Measurements from ENCODE around the gene CCDC126. TPM values are rescaled to one million over a fixed set of nuclear protein-coding genes. Genes with fewer than 3 reads are reported as not detected.

CCDC126 gene
- total and polyA plus RNA-seq, 2 of the 8 experiments (the other 6 are each of a cell fraction or from before 2014, with no cell fraction given): 1.4 to 5.3 TPM

- Histone ChIP-seq H3K27me3 (replicated peaks in 1 of 4; ENCODE audit: control insufficient read depth in 3 of 4, extremely low read depth in 1 of 4, insufficient read depth in 3 of 4, low read length in 3 of 4) (no peaks in the 10 kb centered on the region), H2BK5ac (ENCODE audit: low read depth, low read length) (no peak overlapping the region), H3K23me2 (ENCODE audit: low read depth, low read length) (no peaks in the 10 kb centered on the region), H3K56ac (replicated peaks; ENCODE audit: insufficient read length, low read depth, low read length) (no peak overlapping the region), H2AK5ac (ENCODE audit: low read depth, low read length) (no peak overlapping the region), H4K5ac (ENCODE audit: insufficient read length, low read depth, low read length) (no peak overlapping the region), H3K9me3 (ENCODE audit: insufficient read depth in 2 of 2, low read depth in 1 of 2, low read length in 1 of 2) (peaks cover 0 to 3% of the 10 kb centered on the region in 2 experiments; a peak in 2 of 4 replicates), H3K14ac (ENCODE audit: insufficient read length) (no peak overlapping the region), H2BK15ac (ENCODE audit: low read length) (no peak overlapping the region), H3K4me2 (ENCODE audit: insufficient read depth in 1 of 2, low read depth in 2 of 2, low read length in 2 of 2) (no peak overlapping the region), H4K20me1 (replicated peaks in 1 of 2; ENCODE audit: control insufficient read depth in 1 of 2, insufficient read depth in 2 of 2, low read length in 2 of 2) (no peaks in the 10 kb centered on the region), H3K4me1 (replicated peaks in 1 of 4; ENCODE audit: control insufficient read depth in 3 of 4, insufficient read depth in 4 of 4, low read length in 3 of 4) (no peaks in the 10 kb centered on the region), H3K4ac (replicated peaks; ENCODE audit: insufficient read length, low read depth, low read length) (no peak overlapping the region), H2BK12ac (ENCODE audit: low read depth, low read length) (no peak overlapping the region), H4K91ac (replicated peaks; ENCODE audit: insufficient read length, low read length) (no peak overlapping the region), H3K36me3 (ENCODE audit: control insufficient read depth in 2 of 4, insufficient read depth in 4 of 4, low read length in 3 of 4) (no peaks in the 10 kb centered on the region), H3K4me3 (ENCODE audit: extremely low read depth in 1 of 4, insufficient read depth in 2 of 4, low read depth in 3 of 4, low read length in 4 of 4) (no peak overlapping the region), H3K27ac (ENCODE audit: low read depth, low read length) (no peak overlapping the region), H3K9ac (replicated peaks in 1 of 4; ENCODE audit: extremely low read depth in 1 of 4, low read depth in 3 of 4, low read length in 3 of 4) (no peak overlapping the region), H3K23ac (ENCODE audit: insufficient read length) (no peak overlapping the region), H2AFZ (ENCODE audit: low read length) (no peak overlapping the region), H3K79me1 (ENCODE audit: low read depth, low read length) (no peaks in the 10 kb centered on the region), H3K79me2 (ENCODE audit: control insufficient read depth in 1 of 2, insufficient read depth in 2 of 2, low read length in 2 of 2) (no peaks in the 10 kb centered on the region), H4K8ac (ENCODE audit: extremely low read depth, insufficient read depth, low read length) (no peak overlapping the region), H2BK20ac (ENCODE audit: low read length) (no peak overlapping the region), H3K18ac (ENCODE audit: extremely low read depth, low read length) (no peak overlapping the region), H2BK120ac (replicated peaks; ENCODE audit: low read depth, low read length) (no peak overlapping the region)
- CTCF ChIA-PET (ENCODE audit: partially characterized antibody): no interaction called here
- FAIRE-seq (no peak), DNase-seq (ENCODE audit: low read depth in 1 of 2, low spot score in 2 of 2) (no peak)
- TF ChIP-seq JUN (IDR thresholded peaks at IDR 0.05; ENCODE audit: low read depth, low read length) (no peak), POLR2AphosphoS5 (IDR thresholded peaks at IDR 0.05; ENCODE audit: low read depth, low read length) (no peak)
- POLR2A ChIA-PET (ENCODE audit: partially characterized antibody): interaction anchor here (1.2 kb wide), 1 partner anchor 18 kb away, joined by 3 read pairs; no protein-coding TSS in a partner anchor
These were observed 18.1 kb downstream of the CCDC126 start for GRCh38 chr7:23615331-23615730.
